Kidney capillary endothelial cell (primary cell): ENCODE results near the gene GEMIN7.

Experiments
- DNase-seq: peaks from one replicate; pipeline ENCODE4 v3.0.0-alpha.2; 2018; ENCODE audit warnings: low spot score

Gene GEMIN7

DNA sequence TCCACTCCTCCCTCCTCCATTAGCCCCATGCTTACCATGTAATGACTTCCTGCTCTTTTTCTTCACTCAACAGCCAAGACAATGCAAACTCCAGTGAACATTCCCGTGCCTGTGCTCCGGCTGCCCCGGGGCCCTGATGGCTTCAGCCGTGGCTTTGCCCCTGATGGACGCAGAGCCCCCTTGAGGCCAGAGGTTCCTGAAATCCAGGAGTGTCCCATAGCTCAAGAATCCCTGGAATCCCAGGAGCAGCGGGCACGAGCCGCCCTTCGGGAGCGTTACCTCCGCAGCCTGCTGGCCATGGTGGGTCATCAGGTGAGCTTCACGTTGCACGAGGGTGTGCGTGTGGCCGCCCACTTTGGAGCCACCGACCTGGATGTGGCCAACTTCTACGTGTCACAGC, 11.0 kb downstream of the GEMIN7 start:
- no peak for DNase-seq

DNA sequence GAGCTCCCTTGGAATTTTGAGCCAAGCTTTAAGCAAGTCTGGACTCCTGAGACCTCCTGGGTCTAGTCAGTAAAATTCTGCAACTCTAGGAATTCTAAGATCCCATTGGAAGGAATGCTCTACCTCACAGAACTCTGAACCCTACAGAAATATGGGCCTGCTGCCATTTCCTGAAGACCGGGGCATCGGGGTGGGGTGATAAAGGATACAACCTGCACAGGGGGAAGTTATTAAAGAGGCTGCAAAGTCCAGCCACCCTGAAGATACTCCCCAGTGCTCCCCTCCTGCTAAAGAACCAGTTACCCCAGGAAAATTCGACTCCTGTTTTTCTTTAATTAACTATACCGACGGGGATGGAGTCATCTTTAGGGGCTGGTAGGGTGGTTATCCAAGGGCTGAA, 11.5 kb downstream of the GEMIN7 start:
- no peak for DNase-seq

DNA sequence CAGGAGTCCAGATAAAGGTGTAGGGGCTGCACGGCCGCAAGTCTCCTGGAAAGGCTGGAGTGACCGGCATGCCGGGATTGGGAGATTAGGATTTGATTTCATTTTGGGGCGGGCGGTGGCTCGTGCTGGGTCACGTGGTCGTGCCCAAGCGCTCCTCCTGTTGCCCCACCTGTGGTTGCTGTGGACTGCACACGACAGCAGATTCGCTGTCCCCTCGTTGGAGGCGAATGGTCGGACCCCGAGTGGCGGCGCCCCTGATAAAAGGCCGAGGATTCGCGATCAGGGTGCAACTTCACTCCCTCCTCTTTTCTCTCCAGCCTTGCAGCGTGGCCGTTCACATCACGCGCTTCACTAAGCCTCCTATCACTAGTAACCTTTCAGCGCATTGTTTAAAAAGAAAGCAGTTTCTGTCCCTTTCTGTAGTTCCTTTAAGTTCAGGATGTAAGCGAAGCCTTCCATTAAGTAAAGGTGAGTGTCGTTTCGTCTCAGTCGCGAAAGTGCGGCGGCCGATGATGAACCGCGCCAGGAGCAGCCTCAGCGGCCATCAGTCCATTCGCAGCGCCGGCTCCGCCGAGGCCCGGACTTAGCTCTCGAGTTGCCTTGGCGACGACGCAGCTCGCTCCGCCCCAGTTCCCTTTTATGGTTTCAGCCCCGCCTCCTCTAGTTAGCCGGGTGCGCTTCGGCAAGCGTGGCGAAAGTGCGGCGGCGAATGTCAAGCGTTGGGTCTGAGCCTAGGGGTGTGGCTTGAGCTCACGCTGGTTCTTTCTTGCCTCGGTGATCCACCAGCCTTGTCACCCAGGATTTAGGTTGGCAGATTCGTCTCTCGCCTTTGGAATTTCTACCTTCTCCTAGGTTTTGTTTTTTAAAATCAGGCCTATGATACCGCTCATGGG, 12.2 kb downstream of the GEMIN7 start:
- DNase-seq = peak; percentile 98

DNA sequence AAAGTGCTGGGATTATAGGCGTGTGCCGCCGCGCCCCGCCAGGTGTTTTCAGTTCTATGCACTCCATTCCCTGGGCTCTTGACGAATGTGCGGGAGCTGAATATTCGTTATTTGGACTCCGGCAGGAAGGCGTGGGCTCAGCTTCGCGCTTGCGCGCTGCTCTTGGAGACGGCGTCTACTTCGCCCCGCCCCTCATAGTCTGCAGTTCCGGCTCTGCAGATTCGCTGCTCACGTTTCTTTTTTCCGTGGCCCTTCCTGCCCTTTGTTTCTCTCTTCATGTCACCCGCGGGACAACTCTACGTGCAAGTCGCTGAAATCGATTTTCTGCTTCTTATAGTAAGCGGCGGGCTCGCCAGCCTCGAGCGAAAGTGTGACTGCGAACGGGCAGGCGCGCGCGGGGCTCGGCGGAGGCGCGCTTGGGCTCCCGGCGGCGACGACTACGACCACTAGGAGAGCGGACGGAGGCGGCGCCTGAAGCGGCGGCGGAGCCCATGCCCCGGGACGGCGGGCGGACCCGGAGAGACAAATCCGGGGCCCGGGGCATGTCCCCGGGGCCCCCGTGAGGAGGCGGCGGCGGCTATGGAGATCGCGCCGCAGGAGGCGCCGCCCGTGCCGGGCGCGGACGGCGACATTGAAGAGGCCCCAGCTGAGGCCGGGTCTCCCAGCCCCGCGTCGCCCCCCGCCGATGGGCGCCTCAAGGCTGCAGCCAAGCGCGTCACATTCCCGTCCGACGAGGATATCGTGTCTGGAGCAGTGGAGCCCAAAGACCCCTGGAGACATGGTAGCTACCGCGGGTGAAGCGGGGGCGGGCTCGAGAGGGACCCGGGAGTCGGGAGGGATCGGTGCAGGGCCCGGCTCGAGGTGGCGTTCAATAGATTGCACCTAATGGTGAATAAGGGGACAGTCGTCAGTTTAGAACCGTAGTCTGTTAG, 14.0 kb downstream of the GEMIN7 start, which contains the start of gene PPP1R37:
TSS of gene PPP1R37 (plus strand) at position 433 of the 932 bp plus-strand sequence. CDS start at position 580, 147 bp downstream.
- peak; percentile 93 for DNase-seq

DNA sequence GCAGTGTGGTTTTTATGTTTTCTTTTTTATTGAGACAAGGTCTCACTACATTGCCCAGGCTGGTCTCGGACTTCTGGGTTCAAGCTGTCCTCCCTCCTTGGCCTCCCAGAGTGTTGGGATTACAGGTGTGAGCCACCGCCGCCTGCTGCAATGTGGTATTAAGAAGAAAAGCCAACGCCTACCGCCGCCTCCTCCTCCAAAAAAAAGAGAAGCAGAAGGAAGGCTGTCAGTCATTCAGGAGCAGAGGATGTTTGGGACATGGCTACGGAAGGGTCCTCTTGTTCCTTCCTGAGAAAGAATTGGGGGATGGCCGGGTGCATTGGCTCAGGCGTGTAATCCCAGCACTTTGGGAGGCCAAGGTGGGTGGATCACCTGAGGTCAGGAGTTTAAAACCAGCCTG, 15.1 kb downstream of the GEMIN7 start:
- DNase-seq = no peak

DNA sequence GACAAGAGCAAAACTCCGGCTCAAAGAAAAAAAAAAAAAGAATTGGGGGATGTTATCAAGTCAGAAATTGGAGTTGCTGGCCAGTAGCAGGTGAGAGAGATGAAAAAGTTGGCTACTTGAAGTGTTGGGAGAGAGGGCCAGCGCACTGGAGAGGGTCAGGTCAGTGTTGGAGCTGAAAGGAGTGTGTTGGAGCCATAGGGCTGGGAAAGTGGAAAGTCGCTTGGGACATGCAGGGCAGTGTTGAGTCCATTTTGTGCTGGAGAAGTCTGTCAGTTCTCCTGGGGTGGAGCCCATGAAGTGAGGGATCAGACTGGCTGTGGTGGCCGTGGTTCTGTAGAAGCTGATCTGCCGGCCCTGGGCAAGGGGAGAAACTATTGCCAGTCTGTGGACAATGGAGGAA, 15.6 kb downstream of the GEMIN7 start:
- no peak for DNase-seq

DNA sequence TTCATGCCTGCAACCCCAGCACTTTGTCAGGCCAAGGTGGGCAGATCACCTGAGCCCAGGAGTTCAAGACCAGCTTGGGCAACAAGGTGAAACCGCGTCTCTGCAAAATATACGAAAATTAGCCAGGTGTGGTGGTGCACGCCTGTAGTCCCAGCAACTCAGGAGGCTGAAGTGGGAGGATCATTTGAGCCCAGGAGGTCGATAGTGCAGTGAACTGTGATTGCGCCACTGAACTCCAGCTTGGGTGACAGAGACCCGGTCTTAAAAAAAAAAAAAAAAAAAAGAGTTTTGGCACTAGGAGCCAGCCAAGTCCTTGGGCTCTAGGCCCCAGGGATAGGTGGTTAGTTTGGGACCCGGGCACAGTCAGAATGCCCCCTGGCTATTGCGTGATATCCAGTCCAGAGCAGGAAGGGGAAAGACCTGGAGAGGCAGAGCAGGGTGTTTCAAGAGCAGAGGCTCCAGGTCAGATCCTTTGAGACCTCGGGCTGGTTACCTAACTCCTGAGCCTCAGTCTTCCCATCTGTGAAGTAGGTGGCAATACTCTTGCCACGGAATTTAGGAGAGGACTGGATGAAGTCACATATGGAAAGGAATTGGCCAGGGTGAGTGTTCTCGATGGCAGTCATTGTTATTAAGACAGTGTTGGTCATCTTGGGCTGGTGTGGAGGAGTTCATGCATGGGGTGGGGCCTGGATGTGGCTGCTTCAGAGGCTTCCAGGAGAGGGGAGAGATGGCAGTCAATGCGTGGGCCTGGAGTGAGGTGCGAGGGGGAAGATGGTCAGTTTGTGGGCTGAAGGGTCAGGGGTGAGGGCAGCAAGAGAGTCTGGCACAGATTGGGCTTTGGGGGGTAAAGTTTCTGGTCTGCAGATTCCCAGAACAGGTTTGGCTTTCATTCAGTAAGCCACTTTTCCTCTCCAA, 16.7 kb downstream of the GEMIN7 start:
- no peak for DNase-seq

DNA sequence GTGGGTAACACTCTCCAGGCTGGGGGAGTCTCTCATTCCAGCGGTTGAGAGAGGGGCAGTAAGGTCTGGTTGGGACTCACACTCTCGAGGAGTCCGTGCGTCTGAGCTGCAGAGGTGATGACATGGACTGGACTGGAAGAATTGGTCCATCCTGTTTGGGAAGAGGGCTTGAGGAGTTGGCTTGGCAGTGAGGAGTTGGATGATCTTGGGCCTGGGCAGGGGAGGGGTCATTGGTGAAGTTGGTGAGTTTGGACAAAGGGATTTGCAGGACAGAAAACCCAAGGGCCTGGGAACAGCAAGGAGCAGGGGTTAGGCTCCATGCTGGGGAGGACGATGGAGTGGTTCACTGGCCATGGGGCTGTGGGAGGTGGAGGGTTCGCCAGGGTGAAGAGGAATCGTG, 17.6 kb downstream of the GEMIN7 start:
- DNase-seq = no peak

DNA sequence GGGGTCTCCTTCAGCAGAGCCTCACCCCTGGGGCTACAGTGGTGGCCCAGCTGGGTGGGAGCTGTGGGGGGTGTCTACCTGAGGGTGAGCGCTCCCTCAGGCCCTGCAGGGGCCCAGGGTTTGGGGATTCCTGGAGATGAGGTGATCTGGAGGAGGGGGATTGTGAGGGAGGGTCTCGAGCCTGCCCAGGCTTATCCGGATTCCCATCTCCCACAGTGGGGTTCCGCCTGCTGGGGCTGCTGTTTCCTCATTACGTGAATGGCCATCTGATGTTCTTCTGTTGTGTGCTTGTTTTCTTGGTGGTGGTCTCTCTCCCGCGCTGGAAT, 18.4 kb downstream of the GEMIN7 start:
- DNase-seq = no peak

DNA sequence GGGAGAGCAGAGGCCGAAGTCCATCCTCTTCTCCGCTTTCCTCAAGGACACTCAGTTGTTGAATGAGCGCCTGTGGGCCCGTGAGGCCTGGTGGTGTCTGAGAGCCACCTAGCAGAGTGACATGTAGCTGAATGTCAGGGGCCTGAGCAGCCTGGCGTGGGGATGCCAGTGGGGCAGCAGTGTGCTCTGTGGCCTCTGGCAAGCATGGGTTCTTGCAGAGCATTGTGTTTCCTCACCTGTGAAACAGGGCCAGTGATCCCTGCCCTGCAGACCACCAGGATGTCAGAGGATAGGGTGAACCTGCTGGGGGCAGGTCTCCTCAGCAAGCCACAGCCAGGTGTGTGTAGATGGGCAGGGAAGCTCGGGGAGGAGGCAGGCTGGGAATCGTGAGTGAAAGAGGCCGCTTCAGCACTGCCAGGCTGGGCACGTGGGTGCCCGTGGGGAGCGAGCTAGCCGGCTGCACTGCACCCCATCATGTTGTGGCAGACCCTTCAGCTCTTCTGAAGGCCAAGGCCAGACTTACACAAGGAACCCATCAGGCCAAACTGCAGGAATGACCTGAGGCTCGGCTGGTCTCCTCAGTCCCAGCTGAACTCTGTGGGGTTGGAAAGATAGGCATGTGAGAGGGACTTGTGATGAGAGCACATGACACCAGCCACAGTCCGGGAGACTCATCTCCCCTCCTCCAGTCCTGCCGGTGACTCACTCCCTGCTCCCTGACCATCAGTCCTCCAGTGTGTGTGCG, 18.9 kb downstream of the GEMIN7 start:
- peak; percentile 80 for DNase-seq

DNA sequence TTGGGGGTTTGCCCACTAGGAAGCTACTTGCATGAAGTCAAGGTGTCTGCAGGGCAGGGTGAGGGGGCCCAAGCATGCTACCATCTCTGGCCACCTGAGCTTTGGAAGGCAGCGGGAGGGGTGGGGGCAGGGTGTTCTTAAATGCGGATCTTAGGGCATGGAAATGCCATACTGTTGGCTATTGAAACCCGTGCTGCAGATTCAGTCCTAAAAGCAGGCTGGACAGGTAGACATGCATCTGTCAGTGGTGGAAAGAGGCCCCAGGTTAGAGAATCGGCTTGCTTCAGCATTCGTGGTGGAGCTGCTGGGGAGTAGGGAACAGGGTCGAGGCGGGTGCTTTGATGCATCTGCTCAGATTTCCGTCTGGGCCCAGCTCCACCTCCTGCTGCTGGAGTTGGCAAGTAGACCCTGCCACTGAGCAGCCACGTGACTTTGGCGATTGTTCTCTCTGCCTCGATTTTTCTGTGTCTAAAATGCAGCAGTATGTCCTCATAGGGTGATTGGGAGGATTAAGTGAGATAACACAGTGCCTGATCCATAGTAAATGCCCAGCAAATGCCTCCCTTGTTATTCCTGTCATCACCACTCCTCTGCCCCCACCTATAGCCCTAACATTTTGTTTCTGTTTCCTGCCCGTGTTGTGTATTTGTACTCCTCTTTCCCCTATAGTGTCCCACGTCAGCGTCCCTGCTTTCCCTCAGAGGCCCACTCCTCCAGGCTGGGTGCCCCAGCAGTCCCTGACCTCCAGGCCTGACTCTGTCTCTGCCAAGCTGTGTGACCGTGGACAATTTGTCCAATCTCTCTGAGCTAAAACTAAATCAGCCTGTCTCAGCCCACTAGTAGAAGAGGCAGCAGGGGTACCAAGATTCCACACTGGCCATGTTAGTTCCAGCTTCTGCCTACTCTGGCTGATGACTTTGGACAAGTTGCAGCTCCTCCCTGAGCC, 19.7 kb downstream of the GEMIN7 start:
- DNase-seq = no peak

DNA sequence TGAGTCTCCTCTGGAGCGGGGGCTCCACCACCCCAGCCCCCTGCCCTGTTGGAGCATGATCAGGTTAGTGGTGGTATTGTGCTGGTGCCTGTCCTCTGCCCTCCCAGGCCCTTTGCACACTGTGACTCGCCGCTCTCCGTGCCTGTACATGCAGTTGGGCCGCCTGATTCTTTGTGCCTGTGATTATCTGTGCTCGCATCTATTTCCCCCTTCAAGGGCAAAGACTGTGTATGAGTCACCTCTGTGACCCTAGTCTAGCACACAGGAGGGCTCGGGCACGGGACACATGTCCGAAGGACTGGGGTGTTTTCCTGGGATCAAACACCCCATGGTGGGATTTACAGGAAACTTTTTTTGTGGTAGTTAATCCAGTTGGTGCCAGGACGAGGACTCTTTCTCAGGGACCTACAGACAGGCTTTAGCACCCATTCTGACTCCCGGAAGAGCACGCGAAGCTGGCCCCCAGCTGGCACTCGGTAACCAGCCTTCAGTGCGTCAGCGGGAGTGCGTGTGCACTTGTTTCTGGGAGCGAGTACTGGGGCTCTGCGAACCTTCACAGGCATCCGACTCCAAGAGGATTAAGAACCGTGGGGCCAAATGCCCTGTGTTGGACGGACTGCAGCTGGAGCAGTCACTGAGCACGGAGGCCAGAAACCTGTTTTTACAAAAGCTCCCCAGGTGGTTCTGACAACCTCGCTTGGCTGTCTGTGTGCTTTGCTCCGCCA, 20.6 kb downstream of the GEMIN7 start:
- DNase-seq = no peak

DNA sequence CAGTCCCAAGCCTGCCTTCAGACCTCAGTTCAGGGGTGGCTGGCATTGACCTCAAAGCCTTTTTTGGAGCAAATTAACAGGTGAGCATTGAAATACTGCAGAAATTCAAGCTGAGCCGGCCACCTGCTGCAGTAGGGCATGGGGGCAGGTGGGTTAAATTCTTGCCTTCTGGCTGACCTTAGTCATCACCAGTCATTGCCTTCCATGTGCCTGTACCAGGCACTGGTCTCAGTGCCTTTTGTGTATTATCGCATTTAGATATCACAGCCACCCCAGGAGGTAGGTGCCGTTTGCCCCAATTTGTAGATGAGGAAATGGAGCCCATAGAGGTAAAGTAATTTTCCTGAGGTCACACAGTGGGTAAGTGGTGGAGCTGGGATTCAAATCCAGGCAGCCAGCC, 21.1 kb downstream of the GEMIN7 start:
- no peak for DNase-seq

DNA sequence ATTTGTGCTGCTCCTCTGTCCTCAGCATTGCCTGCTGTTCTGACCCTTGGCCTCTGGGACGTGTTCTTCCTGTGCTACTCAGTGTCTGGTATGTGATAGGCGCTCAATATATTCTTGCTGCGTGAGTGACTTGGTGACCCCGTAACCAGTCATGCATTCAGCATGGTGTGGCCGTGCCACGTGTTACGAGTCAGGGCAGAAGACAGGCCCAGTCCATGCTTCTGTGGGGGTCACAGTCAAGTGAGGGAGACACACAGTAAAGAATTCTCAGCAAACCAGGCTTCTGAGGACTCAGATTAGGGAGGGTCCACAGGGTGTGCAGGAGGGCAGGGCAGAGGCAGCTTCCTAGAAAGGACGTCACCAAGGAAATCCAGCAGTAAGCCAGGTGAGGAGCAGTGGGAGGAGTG, 21.8 kb downstream of the GEMIN7 start:
- no peak for DNase-seq

DNA sequence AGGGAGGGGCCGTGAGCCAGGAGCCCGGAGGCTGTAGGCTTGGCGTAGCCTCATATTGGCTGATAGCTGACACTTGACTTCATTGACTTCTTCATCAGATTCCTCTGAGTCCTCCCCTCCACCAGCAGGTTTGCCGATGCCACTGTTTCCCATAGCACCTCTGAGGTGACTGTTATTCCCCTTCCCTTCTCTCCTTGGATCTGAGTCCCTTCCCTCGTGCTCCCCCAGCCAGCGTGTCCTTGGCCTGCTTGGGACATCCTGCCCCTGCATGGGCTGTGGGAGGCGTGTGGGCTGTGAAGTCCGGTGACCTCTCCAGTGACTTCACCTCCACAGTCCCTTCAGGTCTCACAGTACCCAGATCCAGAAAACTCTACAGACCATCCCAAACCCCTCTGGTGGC, 22.7 kb downstream of the GEMIN7 start:
- DNase-seq = no peak

DNA sequence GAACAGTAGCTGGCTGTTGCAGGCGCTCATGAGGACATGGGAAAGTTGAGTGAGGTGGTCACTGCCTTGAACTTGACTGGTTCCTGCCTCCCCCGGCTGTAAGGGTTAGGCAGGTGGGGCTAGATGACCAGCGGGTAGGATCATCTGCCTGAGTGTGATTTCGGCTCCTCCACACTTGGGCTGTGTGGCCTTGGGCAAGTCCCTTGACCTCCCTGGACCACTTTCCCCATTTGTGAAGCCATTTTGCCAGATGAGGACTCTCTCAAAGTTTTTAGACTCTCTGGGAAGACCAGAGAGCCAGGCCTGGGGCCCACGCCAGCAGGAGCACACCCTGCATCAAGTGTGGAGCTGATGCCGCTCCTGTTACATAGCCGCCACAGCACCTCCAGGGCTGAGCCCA, 23.4 kb downstream of the GEMIN7 start:
- DNase-seq = no peak

DNA sequence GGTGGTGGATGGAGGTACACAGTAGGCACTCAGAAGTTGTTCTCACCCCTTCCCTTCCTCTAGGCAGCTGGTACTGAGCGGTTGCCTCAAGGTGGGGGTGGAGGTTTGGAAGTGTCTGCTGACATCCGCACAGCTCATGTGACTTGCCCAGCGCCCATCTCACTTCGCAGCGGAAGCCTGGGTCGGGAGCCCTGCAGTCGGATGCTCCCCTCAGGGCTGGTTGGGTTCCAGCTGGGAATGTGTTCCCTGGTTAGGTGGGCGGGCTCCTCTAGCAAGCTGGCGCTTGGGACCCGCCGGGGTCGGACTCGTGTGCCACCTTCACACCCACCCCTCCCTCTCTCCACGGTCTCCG, 24.1 kb downstream of the GEMIN7 start:
- DNase-seq = no peak

DNA sequence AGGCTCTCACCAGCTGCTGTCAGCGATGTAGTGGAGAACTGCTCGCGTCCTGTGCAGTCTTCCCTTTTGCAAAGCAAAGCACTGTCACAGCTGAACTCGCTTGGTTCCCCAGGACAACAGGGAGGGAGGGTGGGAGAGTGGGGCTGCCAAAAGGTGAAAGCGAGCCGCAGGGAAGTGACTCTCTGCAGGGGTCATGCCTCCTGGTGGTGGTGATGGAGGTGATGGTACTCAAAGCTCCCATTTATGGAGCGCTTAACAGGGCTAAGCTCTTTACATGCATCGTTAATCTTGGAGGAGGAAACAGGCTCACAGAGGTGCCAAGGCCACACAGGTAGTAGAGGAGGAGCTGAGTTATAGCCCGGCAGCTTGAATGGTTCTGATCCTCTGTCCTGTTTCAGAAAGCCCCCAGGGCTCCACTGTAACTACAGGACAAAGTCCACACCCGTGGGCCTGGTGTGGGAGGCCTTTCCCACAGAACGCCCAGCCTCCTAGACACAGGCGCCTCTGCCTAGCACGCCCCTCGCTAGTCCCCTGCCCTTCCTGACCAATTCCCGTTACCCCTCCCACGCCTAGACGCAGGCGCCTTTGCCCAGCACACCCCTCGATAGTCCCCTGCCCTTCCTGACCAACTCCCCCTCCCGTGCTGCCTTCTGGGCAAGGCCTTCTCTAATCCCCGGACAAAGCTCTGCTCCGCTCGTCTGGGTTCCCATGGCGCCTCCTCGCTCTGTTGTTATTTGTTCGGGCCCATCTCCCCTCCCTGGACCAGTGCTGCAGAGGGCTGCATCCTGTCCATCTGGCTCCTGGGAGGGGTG, 24.7 kb downstream of the GEMIN7 start:
- DNase-seq = no peak
